Right lobe of liver (tissue), 4 donors: Measurements from ENCODE around the gene TPRX1.
A peak's percentile ranks its signal among the peaks of the same experiment; 100 is the strongest.

Experiments used
- CTCF ChIP-seq, 4 donors: fragments of 200-600 bp in 3 of 4; fragments of 450-650 bp in 1 of 4; IDR thresholded peaks; one replicate each; pipeline versions ENCODE4 v1.5.1 to v1.8.0; 2016 to 2022; ENCODE audit warnings: antibody characterized with exemption in 4 of 4, mild to moderate bottlenecking in 2 of 4
- POLR2A ChIP-seq: fragments of 450-650 bp; IDR thresholded peaks from one replicate; pipeline ENCODE4 v1.6.1; 2017; ENCODE audit warnings: antibody characterized with exemption, mild to moderate bottlenecking
- donor health status: DM: no; HTN: no; CAD: no.
- donor health status: DM: no; HTN: no; CAD: no.
- donor health status: DM: no; HTN: yes; CAD: no.

DNA sequence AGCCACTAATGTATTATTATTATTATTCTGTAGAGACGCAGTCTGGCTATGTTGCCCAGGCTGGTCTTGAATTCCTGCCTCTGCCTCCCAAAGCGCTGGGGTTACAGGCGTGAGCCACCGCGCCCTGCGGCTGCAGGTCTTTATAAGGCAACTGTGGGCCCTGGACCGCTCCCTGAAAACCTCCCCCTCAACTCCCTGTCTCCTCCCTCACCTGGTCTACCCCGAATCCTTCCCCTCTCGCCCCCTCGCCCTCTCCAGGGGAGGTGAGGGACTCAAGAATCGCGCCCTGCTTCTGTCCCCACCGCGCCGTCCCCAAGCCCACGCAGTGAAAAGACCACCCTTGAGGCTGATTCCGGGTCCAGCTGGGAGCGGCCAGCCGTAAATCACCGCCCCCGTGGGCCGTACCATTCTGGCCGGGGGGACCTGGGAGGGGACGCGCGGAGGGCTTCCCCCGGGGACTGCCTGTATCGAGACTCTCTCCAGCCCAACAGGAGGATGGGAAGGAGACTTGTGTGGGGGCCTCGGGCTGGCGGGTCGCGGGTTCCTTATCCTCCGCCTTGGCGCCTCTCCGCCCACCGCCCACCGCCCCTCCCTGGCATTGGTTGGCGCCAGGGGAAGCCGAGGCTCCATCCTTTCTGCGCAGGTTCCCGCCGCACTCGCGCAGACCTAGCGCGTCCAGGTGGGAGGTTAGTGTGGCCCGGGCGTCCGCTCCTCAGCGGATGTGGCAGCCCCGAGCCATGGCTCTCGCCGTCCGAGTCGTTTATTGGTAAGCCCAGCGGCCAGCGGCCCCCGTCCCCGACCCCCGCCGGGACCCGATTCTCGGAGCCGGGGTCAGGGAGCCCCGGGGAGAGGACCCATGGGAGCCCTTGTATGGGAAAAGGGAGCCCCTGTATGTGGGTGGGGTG, 26.1 kb downstream of the TPRX1 start, which contains the start of gene SELENOW:
- TF ChIP-seq POLR2A = peak; percentile 85
- no peak for TF ChIP-seq CTCF (IDR thresholded peaks at IDR 0.05)
